ENCODE data around the gene MTCL3.

MTCL3 gene

GRCh38 chr6:127460465-127460864 is 58.7 kb downstream of the MTCL3 start:
- no CpG with 5 or more reads among the region's 1 CpG for WGBS (ENCODE audit: extremely low coverage, insufficient read length, low lambda C conversion rate)
- Mint-ChIP-seq H3K27ac (no peak overlapping the region), H3K27me3 (ENCODE audit: low read depth) (no peaks in the 10 kb centered on the region), H3K4me1 (peaks cover 36 to 39% of the 10 kb centered on the region in 2 experiments), H3K9me3 (no peaks in the 10 kb centered on the region), H3K4me3 (no peak overlapping the region), H3K36me3 (ENCODE audit: insufficient read depth in 1 of 3, low read depth in 3 of 3) (no peaks in the 10 kb centered on the region; a peak in 1 of 7 replicates)
- Histone ChIP-seq H4K20me1 (ENCODE audit: control insufficient read depth, insufficient read depth, insufficient read length) (no peaks in the 10 kb centered on the region), H3K14ac (ENCODE audit: insufficient read depth, low read length) (no peak overlapping the region), H3K79me2 (ENCODE audit: insufficient read depth, low read length) (no peaks in the 10 kb centered on the region), H2BK15ac (ENCODE audit: low read depth, low read length) (no peak overlapping the region), H3K56ac (ENCODE audit: insufficient read length, low read depth, low read length) (no peak overlapping the region), H3K79me1 (ENCODE audit: insufficient read depth, low read depth, low read length, poor library complexity, severe bottlenecking) (no peaks in the 10 kb centered on the region), H3K9me3 (ENCODE audit: control insufficient read depth, low read depth, low read length) (no peaks in the 10 kb centered on the region), H3K27ac (ENCODE audit: insufficient read length, low read depth, low read length) (no peak overlapping the region), H3K27me3 (ENCODE audit: insufficient read depth, low read length) (no peaks in the 10 kb centered on the region), H2BK20ac (ENCODE audit: low read depth, low read length, poor library complexity, severe bottlenecking) (no peak overlapping the region), H3K4me2 (ENCODE audit: insufficient read depth, insufficient read length, low read length) (no peak overlapping the region), H2BK5ac (ENCODE audit: insufficient read length, low read length) (no peak overlapping the region), H3K18ac (ENCODE audit: insufficient read length, low read depth, low read length) (no peak overlapping the region), H4K5ac (ENCODE audit: insufficient read length, low read depth, low read length) (no peak overlapping the region), H2AFZ (ENCODE audit: low read length) (no peak overlapping the region), H2BK120ac (ENCODE audit: low read depth, low read length, poor library complexity, severe bottlenecking) (no peak overlapping the region), H3K23me2 (ENCODE audit: insufficient read length, low read depth, low read length, poor library complexity, severe bottlenecking) (no peaks in the 10 kb centered on the region), H2AK5ac (ENCODE audit: insufficient read length, low read length) (no peak overlapping the region), H3K4me1 (ENCODE audit: insufficient read depth, low read length) (no peaks in the 10 kb centered on the region; the same call in 1 of the 2 replicates), H3T11ph (ENCODE audit: low read length) (no peak overlapping the region), H4K91ac (ENCODE audit: insufficient read length, low read depth, low read length) (no peak overlapping the region), H3K4ac (ENCODE audit: low read depth, low read length) (no peak overlapping the region), H3K23ac (ENCODE audit: insufficient read length, low read depth, low read length) (no peak overlapping the region), H3K9ac (ENCODE audit: extremely low read depth, insufficient read length, low read length) (peak overlapping the region; percentile 10), H2BK12ac (ENCODE audit: insufficient read length, low read depth, low read length) (no peak overlapping the region), H4K8ac (replicated peaks; ENCODE audit: insufficient read length, low read depth, low read length) (no peak overlapping the region)
- no peak for DNase-seq
- TF ChIP-seq, protein P1, sequence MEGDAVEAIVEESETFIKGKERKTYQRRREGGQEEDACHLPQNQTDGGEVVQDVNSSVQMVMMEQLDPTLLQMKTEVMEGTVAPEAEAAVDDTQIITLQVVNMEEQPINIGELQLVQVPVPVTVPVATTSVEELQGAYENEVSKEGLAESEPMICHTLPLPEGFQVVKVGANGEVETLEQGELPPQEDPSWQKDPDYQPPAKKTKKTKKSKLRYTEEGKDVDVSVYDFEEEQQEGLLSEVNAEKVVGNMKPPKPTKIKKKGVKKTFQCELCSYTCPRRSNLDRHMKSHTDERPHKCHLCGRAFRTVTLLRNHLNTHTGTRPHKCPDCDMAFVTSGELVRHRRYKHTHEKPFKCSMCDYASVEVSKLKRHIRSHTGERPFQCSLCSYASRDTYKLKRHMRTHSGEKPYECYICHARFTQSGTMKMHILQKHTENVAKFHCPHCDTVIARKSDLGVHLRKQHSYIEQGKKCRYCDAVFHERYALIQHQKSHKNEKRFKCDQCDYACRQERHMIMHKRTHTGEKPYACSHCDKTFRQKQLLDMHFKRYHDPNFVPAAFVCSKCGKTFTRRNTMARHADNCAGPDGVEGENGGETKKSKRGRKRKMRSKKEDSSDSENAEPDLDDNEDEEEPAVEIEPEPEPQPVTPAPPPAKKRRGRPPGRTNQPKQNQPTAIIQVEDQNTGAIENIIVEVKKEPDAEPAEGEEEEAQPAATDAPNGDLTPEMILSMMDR (conservative IDR thresholded peaks at IDR 0.05) = no peak

Measured in H9 (cell line).